Measurements from ENCODE around the gene IRF2BP2.

- TF ChIP-seq POLR2A (IDR thresholded peaks at IDR 0.05; ENCODE audit: low read length) (no peak), CTCF (IDR thresholded peaks at IDR 0.05) (no peak), CHD2 (IDR thresholded peaks at IDR 0.05; ENCODE audit: low read length, partially characterized antibody) (no peak), KDM1A (IDR thresholded peaks at IDR 0.05; ENCODE audit: low read depth) (no peak), HOXB5 (CRISPR knock-in tag; IDR thresholded peaks at IDR 0.05) (no peak), RCOR1 (IDR thresholded peaks at IDR 0.05; ENCODE audit: low read depth, low read length) (no peak), USF2 (IDR thresholded peaks at IDR 0.05) (no peak), EHF (CRISPR knock-in tag; IDR thresholded peaks at IDR 0.05) (no peak), SMC3 (IDR thresholded peaks at IDR 0.05) (no peak), JUNB (IDR thresholded peaks at IDR 0.05) (no peak), MAZ (IDR thresholded peaks at IDR 0.05; ENCODE audit: borderline replicate concordance, low read depth, low read length) (no peak), RFX5 (IDR thresholded peaks at IDR 0.05) (no peak)
Measured at GRCh38 chr1:234655328-234656069, 45.5 kb upstream of the IRF2BP2 start.

Measured in A549 (cell line).